HG02938 (cell line): Measurements from ENCODE around the gene DDT.
"Not testable (repeated sequence)": the region's sequence is repeated elsewhere in the genome, so short reads cannot be mapped to it uniquely, and the experiment has no call there.

Experiments
- ATAC-seq: cut with Tn5 transposase; IDR thresholded peaks from one replicate; pipeline ENCODE4 v1.9.1; 2021; ENCODE audit warnings: mild to moderate bottlenecking, moderate library complexity; ENCODE audit not compliant: unreplicated experiment

DDT gene

GRCh38 chr22:23954193-23954990 is 19.8 kb downstream of the DDT start:
- ATAC-seq: not testable (repeated sequence)

GRCh38 chr22:23953485-23953884 is 20.8 kb downstream of the DDT start:
- not testable (repeated sequence) for ATAC-seq

- not testable (repeated sequence) for ATAC-seq
Observed at GRCh38 chr22:23952794-23953405, 21.3 kb downstream of the DDT start.

- not testable (repeated sequence) for ATAC-seq
Observed at GRCh38 chr22:23951383-23951782, 22.9 kb downstream of the DDT start.

- ATAC-seq: not testable (repeated sequence)
Observed at GRCh38 chr22:23949764-23950163, 24.5 kb downstream of the DDT start.

- ATAC-seq: not testable (repeated sequence)
Observed at GRCh38 chr22:23947391-23947790, 26.9 kb downstream of the DDT start.

- ATAC-seq: not testable (repeated sequence)
Observed at GRCh38 chr22:23940166-23940565, 34.1 kb downstream of the DDT start.

GRCh38 chr22:23939017-23939357 is 35.3 kb downstream of the DDT start:
- ATAC-seq: no peak

- no peak for ATAC-seq
Observed at GRCh38 chr22:23938328-23939016, 35.8 kb downstream of the DDT start.

- no peak for ATAC-seq
Observed at GRCh38 chr22:23926561-23926960, 47.7 kb downstream of the DDT start.

- ATAC-seq: no peak
Observed at GRCh38 chr22:23925020-23925606, 49.1 kb downstream of the DDT start.

GRCh38 chr22:23922921-23923320 is 51.3 kb downstream of the DDT start:
- no peak for ATAC-seq

- ATAC-seq: not testable (repeated sequence)
Observed at GRCh38 chr22:23921586-23922201, 52.5 kb downstream of the DDT start.
